Astrocyte (in vitro differentiated cells and primary cell): ENCODE results near the gene TAF1C. TPM values are rescaled to one million over a fixed set of nuclear protein-coding genes. Genes with fewer than 3 reads are reported as not detected.

Source experiments
- DNase-seq: peaks from one replicate; pipeline ENCODE4 v3.0.0-alpha.2; 2010; ENCODE audit warnings: low read depth
- FAIRE-seq: peaks from 2 replicates; lab custom pipeline; 2011; peaks lifted over from hg19 to GRCh38; lab: Jason Lieb, UNC
- H2AFZ ChIP-seq: 2 replicates; pipeline ENCODE4 v1.6.0; 2012; ENCODE audit warnings: low read depth, low read length, inconsistent platforms
- H3K27ac ChIP-seq: 2 replicates; pipeline ENCODE4 v1.5.1; 2011; ENCODE audit warnings: low read depth, low read length, inconsistent platforms
- H3K27me3 ChIP-seq: 2 replicates; pipeline ENCODE4 v1.6.0; 2011; ENCODE audit warnings: low read length, inconsistent platforms; ENCODE audit not compliant: insufficient read depth
- H3K36me3 ChIP-seq: 2 replicates; pipeline ENCODE4 v1.5.1; 2011; ENCODE audit warnings: low read length, inconsistent platforms; ENCODE audit not compliant: insufficient read depth
- H3K4me1 ChIP-seq: 2 replicates; pipeline ENCODE4 v1.5.1; 2011; ENCODE audit warnings: low read length, inconsistent platforms; ENCODE audit not compliant: insufficient read depth
- H3K4me2 ChIP-seq: 2 replicates; pipeline ENCODE4 v1.6.0; 2012; ENCODE audit warnings: low read length, inconsistent platforms
- H3K4me3 ChIP-seq: 2 replicates; pipeline ENCODE4 v1.5.1; 2011; ENCODE audit warnings: low read depth, mild to moderate bottlenecking, low read length, inconsistent platforms; ENCODE audit not compliant: insufficient read depth
- H3K79me2 ChIP-seq: 2 replicates; pipeline ENCODE4 v1.6.0; 2012; ENCODE audit warnings: mild to moderate bottlenecking, low read length, inconsistent platforms; ENCODE audit not compliant: insufficient read depth
- H3K9ac ChIP-seq: 2 replicates; pipeline ENCODE4 v1.6.0; 2012; ENCODE audit warnings: mild to moderate bottlenecking, low read length, inconsistent platforms
- H3K9me3 ChIP-seq: 2 replicates; pipeline ENCODE4 v1.5.1; 2012; ENCODE audit warnings: low read depth, mild to moderate bottlenecking, low read length, inconsistent platforms; ENCODE audit not compliant: insufficient read depth
- H4K20me1 ChIP-seq: 2 replicates; pipeline ENCODE4 v1.6.0; 2012; ENCODE audit warnings: low read length, inconsistent platforms; ENCODE audit not compliant: insufficient read depth
- H3K27ac Mint-ChIP-seq: one replicate; pipeline ENCODE4 v1.8.0; 2021; ENCODE audit warnings: mild to moderate bottlenecking, mixed read lengths; ENCODE audit not compliant: unreplicated experiment
- H3K27me3 Mint-ChIP-seq: one replicate; pipeline ENCODE4 v1.8.0; 2021; ENCODE audit warnings: low read depth, mixed read lengths; ENCODE audit not compliant: unreplicated experiment
- H3K36me3 Mint-ChIP-seq: one replicate; pipeline ENCODE4 v1.8.0; 2021; ENCODE audit warnings: low read depth, mixed read lengths; ENCODE audit not compliant: unreplicated experiment
- H3K4me1 Mint-ChIP-seq: one replicate; pipeline ENCODE4 v1.8.0; 2021; ENCODE audit warnings: low read depth, mixed read lengths; ENCODE audit not compliant: unreplicated experiment
- H3K4me3 Mint-ChIP-seq: one replicate; pipeline ENCODE4 v1.8.0; 2021; ENCODE audit warnings: mild to moderate bottlenecking, moderate library complexity, mixed read lengths; ENCODE audit not compliant: unreplicated experiment
- H3K9me3 Mint-ChIP-seq: one replicate; pipeline ENCODE4 v1.8.0; 2021; ENCODE audit warnings: mild to moderate bottlenecking, mixed read lengths; ENCODE audit not compliant: unreplicated experiment
- CTCF ChIP-seq: IDR thresholded peaks from 2 replicates; pipeline ENCODE4 v1.5.1; 2011; ENCODE audit warnings: low read depth, mild to moderate bottlenecking, inconsistent platforms, low read length, moderate library complexity; ENCODE audit not compliant: insufficient read depth
- EZH2 ChIP-seq: IDR thresholded peaks from 2 replicates; pipeline ENCODE4 v1.6.1; 2012; ENCODE audit warnings: mild to moderate bottlenecking, low read length, inconsistent platforms; ENCODE audit not compliant: insufficient read depth
- total RNA-seq: library from RNA; stranded (reverse); gene quantifications from 2 replicates; pipeline ENCODE4 v1.2.1, GENCODE V29; 2021

TAF1C gene
- total RNA-seq, 1 donor from 2014 or later: 34.1 TPM

- Histone ChIP-seq H2AFZ (no peak overlapping the region), H3K9me3 (no peaks in the 10 kb centered on the region), H3K27ac (no peak overlapping the region), H3K36me3 (peaks cover 3% of the 10 kb centered on the region), H3K4me2 (no peak overlapping the region), H4K20me1 (peaks cover 32% of the 10 kb centered on the region), H3K4me3 (no peak overlapping the region), H3K9ac (no peak overlapping the region), H3K4me1 (peaks cover 5% of the 10 kb centered on the region), H3K27me3 (no peaks in the 10 kb centered on the region), H3K79me2 (peaks cover 43% of the 10 kb centered on the region)
- Mint-ChIP-seq H3K4me1 (peaks cover 5% of the 10 kb centered on the region), H3K9me3 (no peaks in the 10 kb centered on the region), H3K4me3 (no peak overlapping the region), H3K27me3 (no peaks in the 10 kb centered on the region), H3K36me3 (peaks cover 9% of the 10 kb centered on the region), H3K27ac (peak overlapping the region; percentile 34)
- FAIRE-seq: no peak
- TF ChIP-seq CTCF (no peak), EZH2 (no peak)
- DNase-seq: no peak
Measured at GRCh38 chr16:84183572-84183875, 3.3 kb downstream of the TAF1C start.

GRCh38 chr16:84182680-84183571 lies 3.9 kb downstream of the TAF1C start:
- Histone ChIP-seq H3K36me3 (peaks cover 3% of the 10 kb centered on the region), H3K4me3 (no peak overlapping the region), H3K79me2 (peaks cover 43% of the 10 kb centered on the region), H3K4me2 (no peak overlapping the region), H2AFZ (no peak overlapping the region), H3K27ac (no peak overlapping the region), H3K4me1 (peaks cover 5% of the 10 kb centered on the region), H3K9me3 (no peaks in the 10 kb centered on the region), H3K27me3 (no peaks in the 10 kb centered on the region), H3K9ac (no peak overlapping the region), H4K20me1 (peaks cover 38% of the 10 kb centered on the region)
- peaks cover 11% of the 10 kb centered on the region for H3K4me1 Mint-ChIP-seq
- peak overlapping the region; percentile 34 for H3K27ac Mint-ChIP-seq
- H3K4me3 Mint-ChIP-seq: no peak overlapping the region
- H3K27me3 Mint-ChIP-seq: no peaks in the 10 kb centered on the region
- H3K9me3 Mint-ChIP-seq: no peaks in the 10 kb centered on the region
- peaks cover 9% of the 10 kb centered on the region for H3K36me3 Mint-ChIP-seq
- TF ChIP-seq CTCF (no peak), EZH2 (no peak)
- DNase-seq (no peak), FAIRE-seq (no peak)

GRCh38 chr16:84182104-84182503 lies 4.8 kb downstream of the TAF1C start:
- TF ChIP-seq CTCF: no peak
- TF ChIP-seq EZH2: no peak
- Histone ChIP-seq H3K36me3 (peaks cover 3% of the 10 kb centered on the region), H3K4me2 (no peak overlapping the region), H3K9ac (no peak overlapping the region), H3K79me2 (peaks cover 43% of the 10 kb centered on the region), H4K20me1 (peaks cover 46% of the 10 kb centered on the region), H3K27me3 (no peaks in the 10 kb centered on the region), H3K27ac (no peak overlapping the region), H2AFZ (no peak overlapping the region), H3K4me3 (no peak overlapping the region), H3K9me3 (no peaks in the 10 kb centered on the region), H3K4me1 (peaks cover 13% of the 10 kb centered on the region)
- Mint-ChIP-seq H3K27me3 (no peaks in the 10 kb centered on the region), H3K9me3 (no peaks in the 10 kb centered on the region), H3K27ac (no peak overlapping the region), H3K4me3 (no peak overlapping the region), H3K36me3 (peaks cover 9% of the 10 kb centered on the region), H3K4me1 (peaks cover 19% of the 10 kb centered on the region)
- FAIRE-seq (no peak), DNase-seq (no peak)
